Astrocyte of the spinal cord (primary cell): ENCODE measurements around the gene SLC17A2.

Experiments
- DNase-seq: peaks from one replicate; pipeline ENCODE4 v3.0.0; 2011; ENCODE audit warnings: low read depth, low spot score
- H3K4me3 ChIP-seq: 2 replicates; pipeline ENCODE4 v1.5.1; 2011; ENCODE audit warnings: low read depth, mild to moderate bottlenecking, low read length, moderate library complexity
- CTCF ChIP-seq: IDR thresholded peaks from 2 replicates; pipeline ENCODE4 v1.5.1; 2012; ENCODE audit warnings: low read depth, mild to moderate bottlenecking, low read length, inconsistent platforms
- in situ Hi-C: cut with HindIII; loops from 2 replicates; pipeline ENCODE4 v1.10.0; 2017; ENCODE audit warnings: low sequenced_read_pairs

Gene SLC17A2

GRCh38 chr6:25930532-25931410 lies at the start of gene SLC17A2:
SLC17A2 (minus strand) TSS chr6:25930691; CDS start chr6:25925796, 4,895 bp downstream.
- H3K4me3 ChIP-seq: no peak within 1 kb of the TSS
- no peak for TF ChIP-seq CTCF
- in situ Hi-C loops: no loop called here
- DNase-seq: no peak

GRCh38 chr6:25975923-25976560 lies 45.6 kb upstream of the SLC17A2 start:
- DNase-seq: no peak
- in situ Hi-C loops: no loop called here
- H3K4me3 ChIP-seq: no peak overlapping the region
- TF ChIP-seq CTCF: no peak

- in situ Hi-C loops: no loop called here
- no peak overlapping the region for H3K4me3 ChIP-seq
- TF ChIP-seq CTCF: no peak
- no peak for DNase-seq
Measured at GRCh38 chr6:25973923-25974555, 43.5 kb upstream of the SLC17A2 start.

GRCh38 chr6:25972902-25973301 lies 42.4 kb upstream of the SLC17A2 start:
- no peak overlapping the region for H3K4me3 ChIP-seq
- TF ChIP-seq CTCF: no peak
- in situ Hi-C loops: no loop called here
- no peak for DNase-seq

GRCh38 chr6:25972128-25972527 lies 41.6 kb upstream of the SLC17A2 start:
- TF ChIP-seq CTCF: no peak
- DNase-seq: no peak
- no peak overlapping the region for H3K4me3 ChIP-seq
- in situ Hi-C loops: no loop called here

GRCh38 chr6:25971187-25971821 lies 40.8 kb upstream of the SLC17A2 start:
- in situ Hi-C loops: no loop called here
- peak; percentile 84 for DNase-seq
- no peak overlapping the region for H3K4me3 ChIP-seq
- TF ChIP-seq CTCF: no peak
